Osteoblast (primary cell): ENCODE data around the gene KRT14. TPM values are rescaled to one million over a fixed set of nuclear protein-coding genes. Genes with fewer than 3 reads are reported as not detected.

Source experiments
- DNase-seq: peaks from one replicate; pipeline ENCODE4 v3.0.0; 2011; ENCODE audit warnings: low spot score, mixed read lengths; ENCODE audit not compliant: insufficient read length; ENCODE audit errors: missing footprints
- H2AFZ ChIP-seq: 2 replicates; pipeline ENCODE4 v1.6.0; 2011; ENCODE audit warnings: mild to moderate bottlenecking, low read length
- H3K27ac ChIP-seq: 2 replicates; pipeline ENCODE4 v1.5.1; 2011; ENCODE audit warnings: mild to moderate bottlenecking, low read depth, low read length, moderate library complexity
- H3K27me3 ChIP-seq: 2 replicates; pipeline ENCODE4 v1.6.0; 2012; ENCODE audit warnings: mild to moderate bottlenecking, control low read depth, inconsistent platforms, low read length, moderate library complexity; ENCODE audit not compliant: insufficient read depth
- H3K36me3 ChIP-seq: 2 replicates; pipeline ENCODE4 v1.5.1; 2011; ENCODE audit warnings: mild to moderate bottlenecking, low read length, control low read depth, moderate library complexity; ENCODE audit not compliant: insufficient read depth
- H3K4me1 ChIP-seq: 2 replicates; pipeline ENCODE4 v1.5.1; 2011; ENCODE audit warnings: mild to moderate bottlenecking, low read length, control low read depth, moderate library complexity; ENCODE audit not compliant: insufficient read depth
- H3K4me2 ChIP-seq: 2 replicates; pipeline ENCODE4 v1.6.0; 2011; ENCODE audit warnings: mild to moderate bottlenecking, low read length; ENCODE audit not compliant: insufficient read depth
- H3K4me3 ChIP-seq: fragments of 200-600 bp; sonication (generic); 3 replicates; pipeline ENCODE4 v1.5.1; 2012; ENCODE audit warnings: mild to moderate bottlenecking, low read length, inconsistent platforms; ENCODE audit not compliant: insufficient read depth
- H3K79me2 ChIP-seq: 2 replicates; pipeline ENCODE4 v1.6.0; 2012; ENCODE audit warnings: mild to moderate bottlenecking, low read length, control low read depth, inconsistent platforms; ENCODE audit not compliant: insufficient read depth
- H3K9me3 ChIP-seq: 2 replicates; pipeline ENCODE4 v1.5.1; 2011; ENCODE audit warnings: low read depth, low read length, control low read depth
- H4K20me1 ChIP-seq: 2 replicates; pipeline ENCODE4 v1.6.0; 2012; ENCODE audit warnings: mild to moderate bottlenecking, low read length, control low read depth; ENCODE audit not compliant: insufficient read depth
- CTCF ChIP-seq: IDR thresholded peaks from 2 replicates; pipeline ENCODE4 v1.5.1; 2011; ENCODE audit warnings: mild to moderate bottlenecking, low read depth, low read length, moderate library complexity; ENCODE audit errors: extremely low read depth
- total RNA-seq: library from RNA; depleted of rRNA; stranded (reverse); fragments of >200 nt; gene quantifications from 2 replicates; pipeline ENCODE4 v1.2.3, GENCODE V29; 2012

Gene KRT14
- total RNA-seq, 1 donor = 12.3 TPM

DNA sequence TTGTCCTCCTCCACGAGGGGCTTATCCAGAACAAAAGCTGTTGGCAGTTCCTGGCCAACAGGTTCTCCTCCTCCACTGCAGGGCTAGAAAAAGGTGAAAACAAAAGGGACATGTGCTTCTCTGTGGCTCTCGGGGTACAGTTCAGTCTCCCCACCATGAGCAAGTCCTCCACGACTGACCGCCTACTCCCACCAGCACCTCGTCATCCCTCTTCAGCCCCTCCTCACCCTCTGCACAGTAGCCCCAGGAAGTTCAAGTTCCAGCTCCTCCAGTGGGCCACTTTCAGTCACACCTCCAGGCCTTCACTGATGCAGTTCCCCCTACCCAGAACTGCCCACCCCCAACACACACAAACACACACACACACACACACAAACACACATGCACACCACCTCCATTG lies 34.2 kb downstream of the KRT14 start:
- Histone ChIP-seq H2AFZ (no peak overlapping the region), H3K27ac (no peak overlapping the region), H3K79me2 (no peaks in the 10 kb centered on the region), H3K36me3 (no peaks in the 10 kb centered on the region), H3K9me3 (no peaks in the 10 kb centered on the region), H4K20me1 (no peaks in the 10 kb centered on the region), H3K27me3 (peaks cover 12% of the 10 kb centered on the region), H3K4me3 (no peak overlapping the region), H3K4me1 (peaks cover 33% of the 10 kb centered on the region), H3K4me2 (no peak overlapping the region)
- peak; percentile 65 for DNase-seq
- TF ChIP-seq CTCF = no peak

DNA sequence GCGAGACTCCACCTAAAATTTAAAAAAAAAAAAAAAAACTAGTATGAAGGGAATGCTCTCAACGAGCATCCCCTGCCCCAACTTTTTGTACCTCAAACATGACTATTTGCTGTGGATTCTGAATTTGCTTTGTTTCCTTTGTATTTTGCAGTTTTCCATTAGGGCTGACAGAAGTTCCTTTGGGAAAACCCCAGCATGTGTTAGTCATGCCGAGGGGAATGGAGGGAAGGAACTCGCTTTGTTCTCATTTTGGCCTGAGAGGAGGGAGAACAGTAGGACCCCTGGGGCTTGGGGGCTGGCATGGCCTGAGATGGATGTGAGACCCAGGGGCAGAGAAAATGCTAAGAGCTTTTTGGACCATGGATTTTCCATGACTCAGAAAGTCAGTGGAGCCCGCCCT lies 35.3 kb downstream of the KRT14 start:
- H3K4me1 ChIP-seq = peaks cover 35% of the 10 kb centered on the region
- TF ChIP-seq CTCF = no peak
- H3K9me3 ChIP-seq = no peaks in the 10 kb centered on the region
- H2AFZ ChIP-seq = no peak overlapping the region
- peaks cover 5% of the 10 kb centered on the region for H3K27me3 ChIP-seq
- no peak overlapping the region for H3K4me3 ChIP-seq
- H3K36me3 ChIP-seq = no peaks in the 10 kb centered on the region
- H3K4me2 ChIP-seq = no peak overlapping the region
- DNase-seq = peak; percentile 72
- no peak overlapping the region for H3K27ac ChIP-seq
- H3K79me2 ChIP-seq = no peaks in the 10 kb centered on the region
- H4K20me1 ChIP-seq = no peaks in the 10 kb centered on the region

- Histone ChIP-seq H3K9me3 (no peaks in the 10 kb centered on the region), H2AFZ (no peak overlapping the region), H3K4me2 (peak overlapping the region; percentile 72), H3K4me1 (peaks cover 35% of the 10 kb centered on the region), H3K36me3 (no peaks in the 10 kb centered on the region), H3K4me3 (no peak overlapping the region), H3K27me3 (no peaks in the 10 kb centered on the region), H4K20me1 (no peaks in the 10 kb centered on the region), H3K79me2 (no peaks in the 10 kb centered on the region), H3K27ac (peak overlapping the region; percentile 81)
- TF ChIP-seq CTCF = no peak
- no peak for DNase-seq
These were observed 37.1 kb downstream of the KRT14 start for GRCh38 chr17:41549596-41550039.

GRCh38 chr17:41548844-41549595 lies 37.7 kb downstream of the KRT14 start:
- Histone ChIP-seq H3K4me2 (peak overlapping the region; percentile 72), H3K27me3 (no peaks in the 10 kb centered on the region)

More at GRCh38 chr17:41548844-41549595, 37.7 kb downstream of the KRT14 start:
- DNase-seq = peak; percentile 97
- H3K27ac ChIP-seq = peak overlapping the region; percentile 81
- peaks cover 35% of the 10 kb centered on the region for H3K4me1 ChIP-seq
- peak overlapping the region; percentile 21 for H3K4me3 ChIP-seq
- no peaks in the 10 kb centered on the region for H3K36me3 ChIP-seq
- no peaks in the 10 kb centered on the region for H3K9me3 ChIP-seq
- peak; percentile 93 for TF ChIP-seq CTCF
- no peaks in the 10 kb centered on the region for H3K79me2 ChIP-seq
- H2AFZ ChIP-seq = peak overlapping the region; percentile 89
- H4K20me1 ChIP-seq = no peaks in the 10 kb centered on the region
